CD8-positive, alpha-beta memory T cell (primary cell): Measurements from ENCODE around the gene SLC38A8. TPM values are rescaled to one million over a fixed set of nuclear protein-coding genes. Genes with fewer than 3 reads are reported as not detected.

Experiments used
- CTCF ChIA-PET: fragments of 350-600 bp; sonication (Branson Sonifier 250); formaldehyde crosslinking; loops from one replicate; lab custom pipeline; 2021; ENCODE audit warnings: antibody characterized with exemption; lab: Charles Lee
- POLR2A ChIA-PET: fragments of 350-600 bp; sonication (Branson Sonifier 250); formaldehyde crosslinking; loops from one replicate; lab custom pipeline; 2021; ENCODE audit warnings: antibody characterized with exemption; lab: Charles Lee
- DNase-seq, 5 donors: peaks; one replicate each; pipeline versions ENCODE4 v3.0.0 to v3.0.0-alpha.2; 2020 to 2022; ENCODE audit warnings: mixed read lengths in 1 of 5
- H3K27ac ChIP-seq: one replicate; pipeline ENCODE4 v1.7.0; 2013; ENCODE audit warnings: low read depth, mild to moderate bottlenecking, low read length, moderate library complexity
- H3K27me3 ChIP-seq: 2 replicates; pipeline ENCODE4 v1.7.0; 2013; ENCODE audit warnings: low read length, mild to moderate bottlenecking; ENCODE audit not compliant: insufficient read depth, poor library complexity, severe bottlenecking
- H3K36me3 ChIP-seq: 2 replicates; pipeline ENCODE4 v1.7.0; 2013; ENCODE audit warnings: mild to moderate bottlenecking, low read length, moderate library complexity; ENCODE audit not compliant: insufficient read depth
- H3K4me1 ChIP-seq: 2 replicates; pipeline ENCODE4 v1.7.0; 2013; ENCODE audit warnings: mild to moderate bottlenecking, low read length, moderate library complexity; ENCODE audit not compliant: insufficient read depth
- H3K4me3 ChIP-seq: 2 replicates; pipeline ENCODE4 v1.7.0; 2013; ENCODE audit warnings: mild to moderate bottlenecking, low read length
- H3K9me3 ChIP-seq: 2 replicates; pipeline ENCODE4 v1.7.0; 2013; ENCODE audit warnings: mild to moderate bottlenecking, low read length
- H3K27ac Mint-ChIP-seq, 8 donors: one replicate each; pipeline ENCODE4 v1.8.0; 2020 to 2021; ENCODE audit warnings: mixed read lengths in 8 of 8, mild to moderate bottlenecking in 6 of 8, inconsistent platforms in 3 of 8, moderate library complexity in 3 of 8
- H3K27me3 Mint-ChIP-seq, 2 donors: one replicate each; pipeline ENCODE4 v1.8.0; 2020 to 2021; ENCODE audit warnings: mixed read lengths in 2 of 2, mild to moderate bottlenecking in 1 of 2, moderate library complexity in 1 of 2
- H3K36me3 Mint-ChIP-seq, 3 donors: one replicate each; pipeline ENCODE4 v1.8.0; 2020 to 2021; ENCODE audit warnings: mixed read lengths in 3 of 3, inconsistent platforms in 1 of 3, mild to moderate bottlenecking in 1 of 3
- H3K4me1 Mint-ChIP-seq, 3 donors: one replicate each; pipeline ENCODE4 v1.8.0; 2020 to 2021; ENCODE audit warnings: mixed read lengths in 3 of 3, inconsistent platforms in 1 of 3, mild to moderate bottlenecking in 1 of 3
- H3K4me3 Mint-ChIP-seq, 7 donors: one replicate each; pipeline ENCODE4 v1.8.0; 2020 to 2021; ENCODE audit warnings: mixed read lengths in 7 of 7, mild to moderate bottlenecking in 6 of 7, moderate library complexity in 4 of 7, inconsistent platforms in 2 of 7
- H3K9me3 Mint-ChIP-seq, 5 donors: one replicate each; pipeline ENCODE4 v1.8.0; 2020 to 2022; ENCODE audit warnings: mixed read lengths in 5 of 5, mild to moderate bottlenecking in 3 of 5, moderate library complexity in 2 of 5, inconsistent platforms in 1 of 5
- polyA plus RNA-seq: library from polyadenylated mRNA; unstranded; fragments of 300-500 nt; fragmentation: Illumina TruSeq; gene quantifications from one replicate; pipeline ENCODE4 v1.2.3, GENCODE V29; 2021
- total RNA-seq, 2 experiments: library from RNA; stranded (reverse); gene quantifications; one replicate each; pipeline ENCODE4 v1.2.3, GENCODE V29; 2021

SLC38A8 gene
- total RNA-seq (not detected), polyA plus RNA-seq (not detected)

- H3K4me3 ChIP-seq: no peak within 1 kb of the TSS
- H3K27ac Mint-ChIP-seq: no peak within 1 kb of the TSS
- peaks cover 0 to 14% (median 4%) of the 10 kb centered on the region in 3 donors for H3K4me1 Mint-ChIP-seq
- H3K27me3 ChIP-seq: no peaks in the 10 kb centered on the region
- H3K4me3 Mint-ChIP-seq: no peak within 1 kb of the TSS
- H3K27me3 Mint-ChIP-seq: peaks cover 9 to 11% of the 10 kb centered on the region in 2 donors
- no peaks in the 10 kb centered on the region for H3K36me3 ChIP-seq
- H3K27ac ChIP-seq: no peak within 1 kb of the TSS
- POLR2A ChIA-PET: no interaction called here
- H3K4me1 ChIP-seq: no peaks in the 10 kb centered on the region
- CTCF ChIA-PET: no interaction called here
- H3K9me3 Mint-ChIP-seq: no peaks in the 10 kb centered on the region
- H3K9me3 ChIP-seq: no peaks in the 10 kb centered on the region
- peaks cover 0 to 2% (median 1%) of the 10 kb centered on the region in 3 donors for H3K36me3 Mint-ChIP-seq
- no peak for DNase-seq
These were observed at the start of gene SLC38A8 for GRCh38 chr16:84042308-84042878. SLC38A8 (minus strand) TSS chr16:84042795; CDS start chr16:84042157, 638 bp downstream.

DNA sequence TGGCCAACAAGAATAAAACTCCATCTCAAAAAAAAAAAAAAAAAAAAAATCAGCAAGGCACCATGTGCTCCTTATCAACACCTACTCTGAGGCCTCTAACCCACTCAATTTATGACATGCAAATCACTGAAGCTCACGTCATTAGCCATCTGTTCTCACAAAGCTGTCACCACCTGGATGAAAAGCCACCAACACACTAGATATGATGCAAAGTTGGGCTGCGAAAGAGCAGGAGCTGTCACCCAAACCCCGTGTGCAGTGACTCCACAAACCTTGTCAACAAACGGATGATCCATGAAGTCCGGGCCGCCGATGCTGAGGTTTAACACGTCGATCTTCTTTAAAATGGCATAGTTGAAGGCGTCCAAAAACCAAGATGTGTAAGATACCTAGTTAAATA lies 48.9 kb upstream of the SLC38A8 start:
- Mint-ChIP-seq H3K36me3 (peaks cover 4 to 94% (median 34%) of the 10 kb centered on the region in 3 donors), H3K27me3 (no peaks in the 10 kb centered on the region), H3K4me3 (no peak overlapping the region), H3K9me3 (no peaks in the 10 kb centered on the region), H3K4me1 (peaks cover 19 to 26% (median 23%) of the 10 kb centered on the region in 3 donors), H3K27ac (peak overlapping the region in 2 of 8 donors; percentile 55 to 59)
- no peaks in the 10 kb centered on the region for H3K27me3 ChIP-seq
- H3K27ac ChIP-seq: no peak overlapping the region
- H3K4me3 ChIP-seq: no peak overlapping the region
- CTCF ChIA-PET: interaction anchor here (1.5 kb wide), 1 partner anchor 10 kb away, joined by 3 read pairs; no protein-coding TSS in a partner anchor
- H3K36me3 ChIP-seq: peaks cover 60% of the 10 kb centered on the region
- H3K9me3 ChIP-seq: no peaks in the 10 kb centered on the region
- peaks cover 17% of the 10 kb centered on the region for H3K4me1 ChIP-seq
- POLR2A ChIA-PET: no interaction called here
- DNase-seq: no peak

DNA sequence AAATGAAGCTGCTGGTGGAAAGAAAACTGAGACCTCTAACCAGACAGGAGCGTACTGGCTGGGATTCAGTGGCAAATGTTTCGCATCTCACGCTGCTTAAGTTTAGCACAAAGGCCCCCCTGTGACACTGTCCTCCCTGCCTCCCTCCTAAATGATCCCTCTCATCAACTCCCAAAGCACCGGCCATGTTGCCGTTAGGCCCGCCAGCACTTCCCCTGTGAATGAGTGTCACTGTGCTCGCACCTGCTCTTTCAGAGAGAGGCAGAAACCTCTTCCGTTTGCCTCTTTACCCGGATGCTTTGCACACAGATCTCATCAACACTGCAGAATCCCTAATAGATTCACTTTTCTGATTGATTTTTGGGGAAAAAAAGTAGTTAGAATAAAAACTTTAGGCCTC lies 47.6 kb upstream of the SLC38A8 start:
- CTCF ChIA-PET: interaction anchor here (8.3 kb wide), 1 partner anchor 96 kb away, joined by 54 read pairs; the partner anchor contains the start of gene TAF1C
- Histone ChIP-seq H3K4me1 (peaks cover 22% of the 10 kb centered on the region), H3K36me3 (peaks cover 58% of the 10 kb centered on the region), H3K27me3 (no peaks in the 10 kb centered on the region), H3K9me3 (no peaks in the 10 kb centered on the region), H3K27ac (no peak overlapping the region), H3K4me3 (no peak overlapping the region)
- Mint-ChIP-seq H3K9me3 (no peaks in the 10 kb centered on the region), H3K27me3 (no peaks in the 10 kb centered on the region), H3K4me1 (peaks cover 24 to 35% (median 30%) of the 10 kb centered on the region in 3 donors), H3K27ac (peak overlapping the region in 2 of 8 donors; percentile 4 to 52), H3K36me3 (peaks cover 4 to 91% (median 33%) of the 10 kb centered on the region in 3 donors), H3K4me3 (no peak overlapping the region)
- no peak for DNase-seq
- POLR2A ChIA-PET: no interaction called here

DNA sequence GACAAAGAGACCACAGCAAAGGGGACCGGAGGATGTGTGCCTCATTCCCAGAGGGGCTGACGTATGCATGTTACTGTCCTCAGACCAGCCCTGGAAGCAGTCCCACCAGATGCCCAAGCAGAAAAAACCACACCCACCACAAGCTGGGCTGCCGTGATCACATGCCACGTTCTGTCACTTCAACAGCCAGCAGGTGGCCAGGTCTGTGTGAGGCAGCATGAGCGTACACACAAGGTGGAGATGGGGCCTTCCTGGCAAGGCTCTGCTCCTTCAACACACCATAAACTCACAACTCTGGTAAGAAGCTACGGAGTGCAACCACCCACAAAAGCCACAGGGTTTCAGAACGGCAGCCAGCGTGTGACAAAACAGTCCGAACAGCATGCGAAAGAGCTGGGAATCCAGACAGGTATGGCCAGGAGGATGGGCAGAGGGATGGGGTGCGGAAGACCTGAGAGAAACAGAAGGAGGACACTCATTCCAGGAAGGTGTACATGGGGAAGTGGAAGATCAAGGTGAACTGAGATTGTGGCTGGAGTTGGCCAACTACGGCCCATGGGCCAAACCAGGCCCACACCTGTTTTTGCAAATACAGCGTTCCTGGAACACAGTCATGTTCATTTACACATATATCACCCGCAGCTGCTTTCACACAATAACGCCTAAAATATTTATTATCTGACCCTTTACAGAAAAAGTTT lies 46.2 kb upstream of the SLC38A8 start:
- CTCF ChIA-PET: interaction anchor here (0.8 to 8.3 kb wide), 5 partner anchors 12 to 98 kb away, joined by 3 to 54 read pairs (median 3); partner anchors contain the start of gene TAF1C
- H3K4me3 Mint-ChIP-seq: no peak overlapping the region

DNA sequence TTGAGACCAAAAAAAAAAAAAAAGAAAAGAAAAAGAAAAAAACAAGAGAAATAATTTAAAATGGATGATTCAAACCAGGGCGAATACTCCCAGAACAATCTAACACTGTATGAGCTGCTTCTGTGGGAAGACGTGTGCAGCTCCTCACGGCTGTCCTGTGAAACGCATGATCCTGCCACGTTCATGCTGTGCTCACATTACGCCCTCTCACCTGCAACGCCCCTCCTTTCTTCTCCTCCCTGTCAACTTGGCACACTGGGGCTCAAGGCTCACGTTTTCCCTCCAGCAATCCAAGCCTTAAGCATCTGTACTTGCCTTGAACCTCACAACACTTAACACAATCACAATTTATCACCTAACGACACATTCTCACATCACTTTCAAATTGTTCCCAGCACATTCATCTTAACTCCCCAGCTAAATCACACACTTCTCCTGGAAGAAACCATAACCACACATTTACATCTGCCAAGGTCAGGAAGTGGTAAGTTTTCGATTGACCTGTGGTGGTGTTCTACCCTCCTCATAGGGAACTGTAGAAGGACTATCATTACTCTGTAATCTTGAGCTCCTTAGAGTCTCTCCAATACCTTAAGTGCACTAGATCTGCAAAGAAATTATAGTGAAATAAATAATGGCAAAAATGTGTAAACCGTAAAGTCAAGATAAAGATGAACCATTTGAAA lies 45.0 kb upstream of the SLC38A8 start:
- H3K9me3 Mint-ChIP-seq: no peaks in the 10 kb centered on the region
- H3K4me1 Mint-ChIP-seq: peaks cover 27 to 42% (median 37%) of the 10 kb centered on the region in 3 donors
- H3K27ac ChIP-seq: no peak overlapping the region
- ChIA-PET CTCF (interaction anchor here (1.0 to 8.3 kb wide), 3 partner anchors 31 to 99 kb away, joined by 3 to 54 read pairs (median 6); partner anchors contain the start of gene TAF1C), POLR2A (no interaction called here)
- no peaks in the 10 kb centered on the region for H3K9me3 ChIP-seq
- peaks cover 4 to 87% (median 25%) of the 10 kb centered on the region in 3 donors for H3K36me3 Mint-ChIP-seq
- no peaks in the 10 kb centered on the region for H3K27me3 Mint-ChIP-seq
- no peak overlapping the region for H3K4me3 Mint-ChIP-seq
- H3K27ac Mint-ChIP-seq: peak overlapping the region in 6 of 8 donors; percentile 9 to 79 (median 68)
- no peaks in the 10 kb centered on the region for H3K27me3 ChIP-seq
- H3K36me3 ChIP-seq: peaks cover 50% of the 10 kb centered on the region
- H3K4me1 ChIP-seq: peaks cover 22% of the 10 kb centered on the region
- H3K4me3 ChIP-seq: no peak overlapping the region
- DNase-seq: no peak

More for the DNA sequence above, 46.2 kb upstream of the SLC38A8 start:
- Mint-ChIP-seq H3K27me3 (no peaks in the 10 kb centered on the region), H3K9me3 (no peaks in the 10 kb centered on the region), H3K36me3 (peaks cover 4 to 88% (median 31%) of the 10 kb centered on the region in 3 donors), H3K4me1 (peaks cover 29 to 42% (median 37%) of the 10 kb centered on the region in 3 donors), H3K27ac (peak overlapping the region; percentile 6 to 93 (median 70))
- no peaks in the 10 kb centered on the region for H3K27me3 ChIP-seq
- H3K4me1 ChIP-seq: peaks cover 22% of the 10 kb centered on the region
- POLR2A ChIA-PET: no interaction called here
- peak; percentile 13 to 64 (median 18) for DNase-seq
- peaks cover 59% of the 10 kb centered on the region for H3K36me3 ChIP-seq
- H3K4me3 ChIP-seq: no peak overlapping the region
- H3K9me3 ChIP-seq: no peaks in the 10 kb centered on the region
- H3K27ac ChIP-seq: no peak overlapping the region

- ChIA-PET CTCF (interaction anchor here (2.0 to 8.3 kb wide), 2 partner anchors 89 to 100 kb away, joined by 6 to 54 read pairs; partner anchors contain the start of gene TAF1C), POLR2A (no interaction called here)
- H3K27me3 ChIP-seq: no peaks in the 10 kb centered on the region
- H3K9me3 ChIP-seq: no peaks in the 10 kb centered on the region
- peaks cover 22% of the 10 kb centered on the region for H3K4me1 ChIP-seq
- peaks cover 52% of the 10 kb centered on the region for H3K36me3 ChIP-seq
- no peak for DNase-seq
- peaks cover 27 to 42% (median 37%) of the 10 kb centered on the region in 3 donors for H3K4me1 Mint-ChIP-seq
- H3K27ac Mint-ChIP-seq: peak overlapping the region in 1 of 8 donors; percentile 61
- no peak overlapping the region for H3K27ac ChIP-seq
- no peak overlapping the region for H3K4me3 ChIP-seq
- no peak overlapping the region for H3K4me3 Mint-ChIP-seq
- no peaks in the 10 kb centered on the region for H3K9me3 Mint-ChIP-seq
- H3K36me3 Mint-ChIP-seq: peaks cover 4 to 87% (median 24%) of the 10 kb centered on the region in 3 donors
- no peaks in the 10 kb centered on the region for H3K27me3 Mint-ChIP-seq
These were observed 44.4 kb upstream of the SLC38A8 start for GRCh38 chr16:84087001-84087400.

- no peaks in the 10 kb centered on the region for H3K9me3 Mint-ChIP-seq
- H3K36me3 ChIP-seq: peaks cover 52% of the 10 kb centered on the region
- no peak for DNase-seq
- H3K4me1 ChIP-seq: peaks cover 22% of the 10 kb centered on the region
- peak overlapping the region in 5 of 8 donors; percentile 29 to 72 (median 56) for H3K27ac Mint-ChIP-seq
- no peak overlapping the region for H3K27ac ChIP-seq
- no peak overlapping the region for H3K4me3 Mint-ChIP-seq
- CTCF ChIA-PET: interaction anchor here (2.3 to 8.3 kb wide), 2 partner anchors 89 to 100 kb away, joined by 9 to 54 read pairs; partner anchors contain the start of gene TAF1C
- peaks cover 4 to 87% (median 25%) of the 10 kb centered on the region in 3 donors for H3K36me3 Mint-ChIP-seq
- POLR2A ChIA-PET: no interaction called here
- H3K4me3 ChIP-seq: no peak overlapping the region
- H3K9me3 ChIP-seq: no peaks in the 10 kb centered on the region
- no peaks in the 10 kb centered on the region for H3K27me3 Mint-ChIP-seq
- no peaks in the 10 kb centered on the region for H3K27me3 ChIP-seq
- H3K4me1 Mint-ChIP-seq: peaks cover 27 to 42% (median 37%) of the 10 kb centered on the region in 3 donors
These were observed 43.7 kb upstream of the SLC38A8 start for GRCh38 chr16:84086341-84086740.
